LNCAP (cell line): ENCODE measurements around the gene EPS15.

Experiments used
- TF ChIP-seq, protein P1 (sequence below): fragments of 450-650 bp; IDR thresholded peaks from 2 replicates; pipeline ENCODE4 v1.5.1; 2017; ENCODE audit warnings: mild to moderate bottlenecking

EPS15 gene

DNA sequence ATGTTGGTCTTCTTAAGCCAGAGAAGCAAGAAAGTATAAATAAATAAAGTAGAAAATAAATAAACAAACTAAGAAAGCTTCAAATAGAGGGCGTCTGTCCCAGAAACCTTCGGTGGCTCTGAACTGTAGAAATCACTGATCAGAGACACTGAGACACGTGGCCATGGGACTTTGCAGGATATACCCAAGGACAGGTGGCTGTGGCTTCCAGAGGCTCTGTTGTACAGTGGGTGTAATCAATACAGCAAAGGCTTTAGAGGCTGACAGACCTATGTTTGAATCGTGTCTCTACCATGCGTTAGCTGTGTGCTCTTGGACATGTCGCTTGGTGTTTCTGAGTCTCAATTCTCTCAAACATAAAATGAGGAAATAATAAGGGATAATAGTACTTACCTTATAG, 41.0 kb upstream of the EPS15 start:
- TF ChIP-seq, protein P1, sequence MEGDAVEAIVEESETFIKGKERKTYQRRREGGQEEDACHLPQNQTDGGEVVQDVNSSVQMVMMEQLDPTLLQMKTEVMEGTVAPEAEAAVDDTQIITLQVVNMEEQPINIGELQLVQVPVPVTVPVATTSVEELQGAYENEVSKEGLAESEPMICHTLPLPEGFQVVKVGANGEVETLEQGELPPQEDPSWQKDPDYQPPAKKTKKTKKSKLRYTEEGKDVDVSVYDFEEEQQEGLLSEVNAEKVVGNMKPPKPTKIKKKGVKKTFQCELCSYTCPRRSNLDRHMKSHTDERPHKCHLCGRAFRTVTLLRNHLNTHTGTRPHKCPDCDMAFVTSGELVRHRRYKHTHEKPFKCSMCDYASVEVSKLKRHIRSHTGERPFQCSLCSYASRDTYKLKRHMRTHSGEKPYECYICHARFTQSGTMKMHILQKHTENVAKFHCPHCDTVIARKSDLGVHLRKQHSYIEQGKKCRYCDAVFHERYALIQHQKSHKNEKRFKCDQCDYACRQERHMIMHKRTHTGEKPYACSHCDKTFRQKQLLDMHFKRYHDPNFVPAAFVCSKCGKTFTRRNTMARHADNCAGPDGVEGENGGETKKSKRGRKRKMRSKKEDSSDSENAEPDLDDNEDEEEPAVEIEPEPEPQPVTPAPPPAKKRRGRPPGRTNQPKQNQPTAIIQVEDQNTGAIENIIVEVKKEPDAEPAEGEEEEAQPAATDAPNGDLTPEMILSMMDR: no peak

DNA sequence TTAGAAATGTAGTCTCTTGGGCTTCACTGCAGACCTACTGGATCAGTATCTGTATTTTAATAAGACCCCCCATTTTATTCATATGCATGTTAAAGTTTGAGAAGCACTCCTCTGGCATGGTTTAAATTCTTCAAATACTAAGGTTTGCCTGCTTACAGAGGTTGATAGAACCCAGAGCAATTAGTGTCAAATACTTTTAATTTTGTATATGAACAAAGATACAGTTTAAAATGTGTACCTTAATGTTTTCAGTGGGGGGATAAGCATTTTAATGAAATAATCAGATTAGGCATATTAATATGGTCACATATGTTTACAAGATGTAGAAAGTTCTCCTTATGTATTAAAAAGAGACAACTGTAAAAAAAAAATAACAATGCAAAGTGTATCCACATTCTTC, 40.4 kb upstream of the EPS15 start:
- TF ChIP-seq, protein P1: no peak

DNA sequence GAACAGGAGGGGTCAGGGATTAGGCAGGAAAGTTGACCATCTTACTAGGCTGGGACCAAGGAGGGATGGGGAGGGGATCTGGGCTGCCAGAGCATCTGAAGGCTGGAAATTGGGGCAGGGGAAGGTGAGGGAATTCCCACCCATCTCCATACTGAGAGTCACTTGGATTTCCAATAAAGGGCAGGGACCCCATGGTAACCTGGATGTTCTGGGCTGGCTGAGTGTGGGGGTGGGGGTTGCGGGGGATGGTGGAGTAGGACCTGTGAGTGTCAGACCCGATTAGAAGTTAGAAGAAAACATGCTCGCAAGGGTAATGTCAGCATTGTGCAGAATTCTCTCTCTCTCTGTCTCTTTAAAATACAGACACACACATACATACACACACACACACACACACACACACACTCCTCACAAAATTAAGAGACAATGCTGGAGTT, 40.0 kb upstream of the EPS15 start:
- TF ChIP-seq, protein P1: no peak

DNA sequence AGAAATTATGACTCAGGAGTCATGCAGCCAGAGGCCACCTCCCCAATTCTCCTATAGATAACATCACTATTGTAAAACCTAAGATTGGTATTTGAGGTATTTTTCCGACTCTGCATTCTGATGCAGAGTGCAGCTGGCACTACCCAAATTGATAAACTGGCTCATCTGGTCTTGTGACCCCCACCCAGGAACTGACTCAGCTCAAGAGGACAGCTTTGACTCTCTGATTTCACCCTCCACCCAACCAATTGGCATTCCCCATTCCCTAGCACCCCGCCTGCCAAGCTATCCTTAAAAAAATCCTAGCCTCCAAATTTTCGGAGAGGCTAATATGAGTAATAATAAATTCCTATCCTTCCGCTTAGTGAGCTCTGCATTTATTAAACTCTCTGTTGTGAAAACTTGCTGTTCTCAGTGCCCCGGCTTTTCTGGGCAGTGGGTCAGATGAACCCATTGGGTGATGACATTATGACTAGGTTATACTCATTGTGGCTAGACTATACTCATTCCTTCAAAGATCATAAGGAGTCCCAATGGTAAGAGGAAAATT, 39.4 kb upstream of the EPS15 start:
- TF ChIP-seq, protein P1: no peak

DNA sequence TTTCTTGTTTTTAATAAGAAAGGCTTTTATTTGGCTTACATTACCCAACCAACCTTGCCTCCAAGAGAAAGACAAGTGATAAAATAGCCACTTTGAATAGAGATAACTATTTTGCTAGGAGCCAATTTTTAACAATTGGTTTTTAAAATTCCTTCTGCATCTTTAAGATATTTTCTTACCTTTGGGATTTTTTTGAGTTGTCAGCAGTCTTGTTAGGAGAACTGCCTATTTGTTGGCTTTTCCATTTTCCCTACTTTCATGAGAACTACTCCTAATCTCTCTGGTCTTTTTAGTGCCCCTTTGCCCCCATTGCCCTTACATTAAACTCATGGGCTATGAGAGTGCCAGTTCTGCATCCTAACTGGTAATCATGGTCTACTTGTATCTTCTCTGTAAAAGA, 38.1 kb upstream of the EPS15 start:
- TF ChIP-seq, protein P1: no peak

DNA sequence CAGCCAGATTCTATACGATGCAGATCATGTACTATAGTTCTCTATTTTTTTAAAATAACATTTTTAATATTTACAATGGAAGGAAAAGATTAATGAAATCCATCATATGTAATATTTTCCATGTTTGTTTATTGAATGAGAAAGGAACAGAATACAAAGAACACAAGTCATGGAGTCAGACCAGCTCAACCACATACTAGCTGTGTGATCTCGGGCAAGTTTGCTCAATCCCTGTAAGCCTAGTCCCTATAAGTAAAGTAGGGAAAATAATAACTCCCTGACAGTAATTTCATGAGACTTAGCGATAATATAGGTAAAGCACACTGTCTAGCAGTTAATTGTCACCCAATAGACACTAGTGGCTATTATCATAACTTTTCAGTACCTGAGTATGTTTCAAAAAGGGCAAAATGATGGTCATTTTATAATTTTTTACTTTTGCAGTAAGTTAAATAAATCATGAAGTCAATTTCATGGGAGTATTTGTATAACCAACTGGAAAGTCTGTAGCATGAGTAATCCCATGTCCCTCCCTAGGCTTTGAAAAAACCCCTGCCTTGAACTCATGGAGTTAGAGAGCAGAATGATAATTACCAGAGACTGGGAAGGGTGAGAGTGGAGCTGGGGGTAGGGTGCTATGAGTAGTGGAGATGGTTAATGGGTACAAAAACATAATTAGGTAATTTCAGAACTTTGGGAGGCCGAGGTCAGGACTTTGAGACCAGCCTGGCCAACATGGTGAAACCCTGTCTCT, 37.0 kb upstream of the EPS15 start:
- TF ChIP-seq, protein P1: no peak

DNA sequence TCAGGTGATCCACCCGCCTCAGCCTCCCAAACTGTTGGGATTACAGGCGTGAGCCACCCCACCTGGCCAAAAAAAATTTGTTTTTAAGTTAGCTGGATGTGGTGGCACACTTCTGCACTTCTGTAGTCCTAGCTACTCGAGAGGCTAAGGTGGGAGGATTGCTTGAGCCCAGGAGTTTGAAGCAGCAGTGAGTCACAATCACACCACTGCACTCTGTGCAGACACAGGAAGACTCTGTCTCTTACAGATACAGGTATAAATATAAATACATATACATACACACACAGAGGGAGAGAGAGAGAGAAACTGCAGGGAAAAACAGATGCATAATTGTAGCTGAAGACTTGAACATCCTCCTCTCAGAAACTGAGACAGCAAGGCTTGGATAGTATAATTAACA, 34.8 kb upstream of the EPS15 start:
- TF ChIP-seq, protein P1: no peak
